Measurements from ENCODE around the gene C1R.

- no peak for TF ChIP-seq MXI1 (IDR thresholded peaks at IDR 0.05; ENCODE audit: low read depth, low read length)
- TF ChIP-seq CTCF (IDR thresholded peaks at IDR 0.05) = no peak
- TF ChIP-seq EP300 (IDR thresholded peaks at IDR 0.05; ENCODE audit: borderline replicate concordance in 1 of 2, low read depth in 1 of 2, low read length in 1 of 2) = no peak
- no peak for TF ChIP-seq REST (IDR thresholded peaks at IDR 0.05; ENCODE audit: low read depth, low read length)
- TF ChIP-seq EZH2phosphoT487 (IDR thresholded peaks at IDR 0.05; ENCODE audit: borderline replicate concordance, low read depth) = no peak
- no peak for TF ChIP-seq RAD21 (IDR thresholded peaks at IDR 0.05; ENCODE audit: low read length)
- no peak for TF ChIP-seq NRF1 (IDR thresholded peaks at IDR 0.05; ENCODE audit: low read depth, low read length)
- no peak for TF ChIP-seq GATA2 (CRISPR knock-in tag; IDR thresholded peaks at IDR 0.05)
- no peak for TF ChIP-seq POLR2AphosphoS5 (IDR thresholded peaks at IDR 0.05; ENCODE audit: low read depth, low read length)
- TF ChIP-seq YY1 (IDR thresholded peaks at IDR 0.05; ENCODE audit: low read depth) = no peak
These were observed 11.2 kb downstream of the C1R start for GRCh38 chr12:7081037-7081436.

Measured in SK-N-SH (cell line).